Activated CD4-positive, alpha-beta T cell treated with anti-CD3 and anti-CD28 coated beads, Interleukin-10, Interleukin-2, amounts not matched to agents 100 ng/mL and 50 ng/mL, durations not matched to agents 16 hours and 8 hours (primary cell): ENCODE results near the gene SBNO1.
A peak's percentile ranks its signal among the peaks of the same experiment; 100 is the strongest.
"Not testable (repeated sequence)": the region's sequence is repeated elsewhere in the genome, so short reads cannot be mapped to it uniquely, and the experiment has no call there.

Source experiments
- DNase-seq: peaks from one replicate; pipeline ENCODE4 v3.0.0-alpha.2; 2020

SBNO1 gene

GRCh38 chr12:123337070-123337469, 27.6 kb downstream of the SBNO1 start:
- no peak for DNase-seq

GRCh38 chr12:123336530-123336929, 28.1 kb downstream of the SBNO1 start:
- DNase-seq, result no peak

DNA sequence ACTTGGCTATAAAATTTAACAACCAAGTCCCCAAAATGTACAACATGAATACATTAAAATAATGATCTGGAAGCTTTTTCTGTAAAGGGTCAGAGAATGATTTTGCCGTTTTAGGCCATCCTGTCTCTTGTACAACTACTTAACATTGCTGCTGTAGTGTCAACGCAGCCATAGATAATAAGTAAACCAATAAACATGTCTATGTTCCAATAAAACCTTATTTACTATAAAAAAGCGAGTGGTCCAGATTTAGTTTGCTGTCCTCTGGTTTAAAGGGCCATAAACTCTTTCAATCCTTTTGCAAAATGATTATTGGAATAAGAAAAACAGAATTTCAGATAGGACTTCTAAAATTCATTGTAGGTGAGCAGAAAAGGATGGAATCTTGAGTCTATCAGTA, 29.2 kb downstream of the SBNO1 start:
- no peak for DNase-seq

DNA sequence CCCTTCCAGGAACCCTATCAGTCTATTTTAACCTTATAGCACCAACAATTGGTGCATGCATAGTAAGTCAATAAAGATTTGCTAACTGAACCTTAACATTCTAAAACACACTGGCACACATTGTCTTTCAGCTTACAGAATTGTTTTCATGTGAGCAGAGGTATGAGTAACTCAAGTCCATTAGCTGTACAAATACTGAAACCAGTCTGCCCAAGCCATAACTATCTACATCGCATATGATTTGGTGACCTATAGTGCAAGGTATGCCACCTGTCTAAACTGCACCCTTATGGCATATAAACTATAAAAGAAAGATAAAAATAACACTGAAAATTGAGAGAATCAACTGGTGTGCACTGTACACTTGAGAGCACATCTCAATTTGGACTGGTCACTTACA, 34.8 kb downstream of the SBNO1 start:
- DNase-seq, result no peak

- DNase-seq, result no peak
Measured at GRCh38 chr12:123319826-123320225, 44.8 kb downstream of the SBNO1 start.

DNA sequence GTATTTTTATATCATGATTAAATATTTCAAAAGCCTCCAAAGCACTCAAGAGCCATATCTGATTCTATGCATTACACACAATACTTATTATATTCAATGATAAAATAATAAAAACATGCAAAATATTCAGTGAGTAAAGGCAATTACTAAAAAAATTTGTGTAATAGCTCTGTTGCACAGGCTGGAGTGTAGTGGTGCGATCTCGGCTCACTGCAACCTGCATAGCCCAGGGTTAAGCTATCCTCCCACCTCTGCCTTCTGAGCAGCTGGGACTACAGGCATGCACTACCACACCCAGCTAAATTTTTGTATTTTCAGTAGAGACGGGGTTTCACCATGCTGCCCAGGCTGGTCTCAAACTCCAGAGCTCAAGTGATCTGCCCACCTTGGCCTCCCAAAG, 45.4 kb downstream of the SBNO1 start:
- no peak for DNase-seq

GRCh38 chr12:123313046-123313445, 51.6 kb downstream of the SBNO1 start:
- DNase-seq, result not testable (repeated sequence)

DNA sequence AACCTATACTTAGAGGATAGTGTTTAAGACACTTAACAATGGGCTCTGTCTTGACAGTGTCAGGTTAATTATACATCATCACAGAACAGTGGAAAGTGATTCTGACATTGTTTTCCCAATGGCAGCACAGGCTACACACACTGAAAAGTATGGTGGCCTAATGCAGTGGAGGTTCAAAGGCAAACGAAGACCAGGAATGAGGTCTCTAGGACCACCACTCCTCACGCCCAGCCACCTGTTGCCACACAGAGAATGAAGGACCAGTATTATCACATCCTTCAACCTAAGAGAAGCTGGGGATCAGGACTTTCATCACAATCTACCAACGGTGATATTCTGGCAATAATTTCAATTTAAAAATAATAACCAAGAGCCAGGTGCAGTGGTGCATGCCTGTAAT, 58.4 kb downstream of the SBNO1 start:
- DNase-seq, result no peak

GRCh38 chr12:123305136-123305535, 59.5 kb downstream of the SBNO1 start:
- DNase-seq, result no peak

GRCh38 chr12:123293178-123293760, 71.4 kb downstream of the SBNO1 start:
- no peak for DNase-seq

DNA sequence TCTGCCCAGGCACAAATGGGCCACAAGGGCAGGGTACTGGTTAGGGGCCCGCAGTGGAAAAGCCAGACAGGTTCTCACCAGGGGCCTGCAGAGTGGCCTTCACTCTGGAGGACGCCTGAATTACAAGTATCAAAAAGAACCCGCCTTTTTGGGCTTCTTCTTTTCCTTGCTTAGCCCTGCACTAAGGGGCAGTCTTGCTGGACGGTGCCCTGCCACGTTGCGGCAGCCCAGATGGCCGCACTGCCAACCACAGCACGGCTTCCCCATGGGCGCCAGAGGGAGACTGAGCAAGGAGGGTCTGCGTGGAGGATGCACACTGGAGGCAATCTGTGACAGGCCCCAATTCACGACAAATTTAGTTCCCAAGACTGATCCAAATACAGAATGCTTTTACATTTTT, 74.7 kb downstream of the SBNO1 start:
- no peak for DNase-seq

- DNase-seq, result no peak
Measured at GRCh38 chr12:123288751-123289346, 75.8 kb downstream of the SBNO1 start.

- DNase-seq, result no peak
Measured at GRCh38 chr12:123286652-123287373, 77.8 kb downstream of the SBNO1 start.

- no peak for DNase-seq
Measured at GRCh38 chr12:123284669-123285068, 80.0 kb downstream of the SBNO1 start.

DNA sequence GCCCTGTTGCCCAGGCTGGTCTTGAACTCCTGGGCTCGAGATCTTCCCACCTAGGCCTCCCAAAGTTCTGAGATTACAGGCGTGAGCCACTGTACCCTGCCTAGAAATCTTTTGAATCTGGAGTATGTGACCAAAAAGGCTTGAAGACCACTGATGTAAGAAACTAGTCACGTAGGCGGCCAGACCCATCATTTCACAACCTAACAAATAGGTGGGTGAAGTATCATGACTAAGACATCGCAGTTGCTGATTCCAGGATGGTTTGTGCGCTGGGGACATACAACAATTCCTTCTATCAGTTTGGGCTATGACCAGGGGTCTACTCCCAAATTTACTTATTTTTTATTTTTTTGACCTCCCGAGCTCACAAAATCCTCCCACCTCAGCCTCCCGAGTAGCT, 81.2 kb downstream of the SBNO1 start:
- DNase-seq, result no peak

GRCh38 chr12:123282111-123282510, 82.5 kb downstream of the SBNO1 start:
- no peak for DNase-seq

DNA sequence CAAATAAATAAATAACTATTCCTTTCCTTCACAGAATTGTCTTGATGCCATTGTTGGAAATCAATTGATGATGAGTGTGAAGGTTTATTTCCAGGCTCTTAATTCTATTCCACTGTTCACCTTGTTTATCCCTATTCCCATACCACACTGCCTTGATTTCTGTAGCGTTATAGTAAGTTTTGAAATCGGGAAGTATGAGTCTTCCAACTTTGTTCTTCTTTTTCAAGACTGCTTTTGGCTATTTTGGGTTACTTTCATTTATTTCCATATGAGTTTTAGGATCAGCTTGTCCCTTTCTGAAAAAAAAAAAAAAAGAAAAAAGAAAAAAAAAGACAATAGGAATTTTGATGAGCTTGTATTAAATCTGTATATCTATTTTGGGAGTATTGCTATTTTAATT, 83.7 kb downstream of the SBNO1 start:
- DNase-seq, result no peak

GRCh38 chr12:123278101-123278627, 86.5 kb downstream of the SBNO1 start:
- DNase-seq, result peak; percentile 81

GRCh38 chr12:123273166-123273565, 91.5 kb downstream of the SBNO1 start:
- DNase-seq, result no peak

GRCh38 chr12:123271001-123271668, 93.5 kb downstream of the SBNO1 start:
- peak; percentile 81 for DNase-seq

DNA sequence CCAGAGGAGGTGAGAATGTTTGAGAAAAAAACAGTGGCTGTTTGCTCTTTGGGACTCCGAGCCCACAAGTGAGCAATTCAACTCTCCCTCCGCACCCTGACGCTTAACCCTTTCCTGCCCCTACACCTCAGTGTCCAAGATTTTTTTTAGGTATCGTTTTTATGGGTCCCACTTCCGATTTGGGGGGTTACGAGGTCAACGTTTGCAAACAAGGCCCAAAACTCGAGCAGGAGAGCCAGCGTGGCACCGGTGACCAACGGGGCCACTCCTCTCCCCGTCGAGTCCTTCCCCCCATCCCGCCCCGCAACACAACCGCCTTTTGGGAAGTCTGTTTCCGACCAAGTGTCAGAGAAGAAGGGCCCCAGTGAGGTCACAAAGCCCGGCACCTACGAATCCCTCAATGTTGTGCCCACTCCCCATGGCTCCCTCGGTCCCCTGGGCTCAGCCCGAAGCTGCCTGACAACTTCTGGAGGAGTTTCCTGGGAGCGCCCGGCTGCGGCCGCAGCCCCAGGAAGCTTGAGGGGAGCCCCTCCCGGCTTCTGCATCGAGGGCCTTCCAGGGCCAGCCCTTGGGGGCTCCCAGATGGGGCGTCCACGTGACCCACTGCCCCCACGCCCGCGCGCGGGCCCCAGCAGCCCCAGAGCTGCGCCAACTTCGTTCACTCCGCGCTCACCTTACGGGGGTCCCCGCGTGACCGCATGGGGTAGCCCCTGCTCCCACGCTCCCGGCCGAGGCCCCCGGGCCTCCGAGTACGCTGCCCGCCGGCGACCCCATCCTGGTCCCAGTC, 94.2 kb downstream of the SBNO1 start:
- DNase-seq, result peak; percentile 23

DNA sequence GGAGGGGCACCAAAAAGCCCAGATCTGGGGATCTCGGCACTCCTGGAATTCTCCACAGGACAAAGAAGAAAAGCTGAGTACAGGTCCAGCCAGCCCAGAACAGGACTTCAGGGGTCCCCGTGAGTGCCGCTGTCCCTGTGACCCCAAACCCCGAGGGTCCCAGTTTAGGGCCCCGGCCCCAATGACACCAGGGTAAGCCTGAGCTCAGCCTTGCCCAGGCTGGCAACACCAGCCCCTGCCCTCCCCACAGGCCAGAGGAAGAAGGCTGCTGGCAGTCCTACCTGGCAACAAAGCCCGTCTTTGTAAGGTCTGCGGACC, 94.8 kb downstream of the SBNO1 start:
- no peak for DNase-seq

DNA sequence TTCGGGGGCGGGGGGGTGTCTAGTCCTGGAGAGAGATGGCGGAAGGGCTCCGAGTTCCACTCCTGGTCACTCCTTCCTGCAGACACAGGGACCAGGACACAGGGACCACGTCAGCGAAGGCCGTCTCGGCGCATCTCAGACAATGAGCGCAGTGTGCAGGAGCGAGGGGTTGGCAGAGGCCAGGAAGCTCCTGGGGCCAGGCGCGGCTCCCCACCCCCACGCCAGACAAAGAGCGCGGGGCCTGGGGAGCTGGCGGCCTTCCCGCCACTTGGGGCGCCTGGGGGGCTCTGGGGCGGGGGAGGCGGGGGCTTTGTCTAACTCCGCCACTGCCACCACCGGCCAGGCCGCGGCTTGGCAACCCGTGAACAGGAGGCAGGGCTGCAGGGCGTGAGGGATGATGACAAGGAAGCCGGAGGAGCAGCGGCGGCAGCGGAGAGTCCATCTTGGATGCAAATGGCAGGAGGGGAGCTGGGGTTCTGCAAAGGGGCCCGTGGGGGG, 95.2 kb downstream of the SBNO1 start:
- peak; percentile 52 for DNase-seq
